GM23338 (cell line): ENCODE data around the gene HAP1. TPM values are rescaled to one million over a fixed set of nuclear protein-coding genes. Genes with fewer than 3 reads are reported as not detected.

Source experiments
- ATAC-seq: fragments of 200-7000 bp; cut with Tn5 transposase; 3 replicates; pipeline ENCODE4 v1.9.1; 2020
- DNase-seq: peaks from one replicate; pipeline ENCODE4 v3.0.0-alpha.2; 2015; ENCODE audit warnings: low spot score
- H2AFZ ChIP-seq: fragments of 200-600 bp; sonication (generic); 2 replicates; pipeline ENCODE4 v1.8.0; 2016; ENCODE audit warnings: antibody characterized with exemption, mild to moderate bottlenecking, moderate library complexity
- H3F3A ChIP-seq: fragments of 200-600 bp; sonication (generic); replicated peaks from 2 replicates; pipeline ENCODE4 v1.8.0; 2017; ENCODE audit warnings: antibody characterized with exemption, mixed run types, low read depth
- H3K27ac ChIP-seq: fragments of 200-600 bp; sonication (generic); 2 replicates; pipeline ENCODE4 v1.6.1; 2016; ENCODE audit warnings: low read depth
- H3K27me3 ChIP-seq: fragments of 200-600 bp; sonication (generic); 2 replicates; pipeline ENCODE4 v1.8.0; 2016; ENCODE audit warnings: mild to moderate bottlenecking, mixed run types, moderate library complexity; ENCODE audit not compliant: insufficient read depth
- H3K36me3 ChIP-seq: fragments of 200-600 bp; sonication (generic); 2 replicates; pipeline ENCODE4 v1.8.0; 2016; ENCODE audit warnings: mild to moderate bottlenecking; ENCODE audit not compliant: insufficient read depth
- H3K4me1 ChIP-seq: fragments of 200-600 bp; sonication (generic); 2 replicates; pipeline ENCODE4 v1.8.0; 2016; ENCODE audit warnings: mild to moderate bottlenecking, moderate library complexity; ENCODE audit not compliant: insufficient read depth
- H3K4me2 ChIP-seq: fragments of 200-600 bp; sonication (generic); 2 replicates; pipeline ENCODE4 v1.7.1; 2017; ENCODE audit warnings: mixed run types
- H3K4me3 ChIP-seq: fragments of 200-600 bp; sonication (generic); 2 replicates; pipeline ENCODE4 v1.6.1; 2016; ENCODE audit warnings: mixed run types
- H3K79me2 ChIP-seq: fragments of 200-600 bp; sonication (generic); replicated peaks from 2 replicates; pipeline ENCODE4 v1.8.0; 2017; ENCODE audit warnings: mild to moderate bottlenecking; ENCODE audit not compliant: insufficient read depth
- H3K9me2 ChIP-seq: fragments of 200-600 bp; sonication (generic); 2 replicates; pipeline ENCODE4 v1.8.0; 2017; ENCODE audit not compliant: insufficient read depth
- H4K20me1 ChIP-seq: fragments of 200-600 bp; sonication (generic); replicated peaks from 2 replicates; pipeline ENCODE4 v1.8.0; 2017; ENCODE audit warnings: mild to moderate bottlenecking; ENCODE audit not compliant: insufficient read depth
- H3K27ac Mint-ChIP-seq: 2 replicates; pipeline ENCODE4 v1.8.0; 2020; ENCODE audit warnings: inconsistent platforms, mild to moderate bottlenecking, moderate library complexity, mixed read lengths
- H3K27me3 Mint-ChIP-seq: 3 replicates; pipeline ENCODE4 v1.8.0; 2022; ENCODE audit warnings: low read depth, mild to moderate bottlenecking, moderate library complexity, mixed read lengths, inconsistent platforms; ENCODE audit not compliant: insufficient read depth, poor library complexity
- H3K36me3 Mint-ChIP-seq: 3 replicates; pipeline ENCODE4 v1.8.0; 2021; ENCODE audit warnings: low read depth, mild to moderate bottlenecking, inconsistent platforms, moderate library complexity, mixed read lengths
- H3K4me1 Mint-ChIP-seq: 3 replicates; pipeline ENCODE4 v1.8.0; 2020; ENCODE audit warnings: mild to moderate bottlenecking, inconsistent platforms, mixed read lengths
- H3K4me3 Mint-ChIP-seq: 3 replicates; pipeline ENCODE4 v1.8.0; 2021; ENCODE audit warnings: moderate library complexity, mild to moderate bottlenecking, inconsistent platforms, mixed read lengths
- H3K9me3 Mint-ChIP-seq: 3 replicates; pipeline ENCODE4 v1.8.0; 2020; ENCODE audit warnings: moderate library complexity, mild to moderate bottlenecking, inconsistent platforms, mixed read lengths
- CREB1 ChIP-seq: fragments of 250-450 bp; sonication (Bioruptor Pico); IDR thresholded peaks from 2 replicates; pipeline ENCODE4 v1.5.0; 2020; ENCODE audit warnings: low read depth, mild to moderate bottlenecking, moderate library complexity
- CTCF ChIP-seq, 2 experiments: fragments of 200-600 bp in 1 of 2; sonication (generic) in 1 of 2; conservative IDR thresholded peaks; 2 replicates each; pipeline versions ENCODE4 v1.5.1 to v1.6.1; 2016 to 2017; ENCODE audit warnings: antibody characterized with exemption in 2 of 2, low read depth in 2 of 2, mild to moderate bottlenecking in 2 of 2, moderate library complexity in 1 of 2
- ETS1 ChIP-seq: IDR thresholded peaks from 2 replicates; pipeline ENCODE4 v1.6.1; 2016; ENCODE audit warnings: antibody characterized with exemption
- EZH2 ChIP-seq: fragments of 200-600 bp; sonication (generic); IDR thresholded peaks from one replicate; pipeline ENCODE4 v1.8.0; 2017; ENCODE audit warnings: antibody characterized with exemption, mild to moderate bottlenecking, low read depth; ENCODE audit not compliant: unreplicated experiment
- EZH2phosphoT487 ChIP-seq: fragments of 200-600 bp; sonication (generic); IDR thresholded peaks from one replicate; pipeline ENCODE4 v1.8.1; 2018; ENCODE audit warnings: antibody characterized with exemption; ENCODE audit not compliant: unreplicated experiment
- JUNB ChIP-seq: IDR thresholded peaks from one replicate; pipeline ENCODE4 v1.6.1; 2016; ENCODE audit warnings: antibody characterized with exemption; ENCODE audit not compliant: unreplicated experiment
- NANOG ChIP-seq: IDR thresholded peaks from 2 replicates; pipeline ENCODE4 v1.6.1; 2016; ENCODE audit warnings: antibody characterized with exemption, borderline replicate concordance
- POLR2AphosphoS5 ChIP-seq: IDR thresholded peaks from 2 replicates; pipeline ENCODE4 v1.6.1; 2016; ENCODE audit warnings: antibody characterized with exemption, low read depth
- REST ChIP-seq: IDR thresholded peaks from one replicate; pipeline ENCODE4 v1.6.1; 2018; ENCODE audit warnings: antibody characterized with exemption; ENCODE audit not compliant: unreplicated experiment
- STAT1 ChIP-seq: IDR thresholded peaks from one replicate; pipeline ENCODE4 v1.6.1; 2016; ENCODE audit warnings: antibody characterized with exemption; ENCODE audit not compliant: unreplicated experiment
- ZNF114 ChIP-seq: fragments of 250-450 bp; sonication (Bioruptor Pico); IDR thresholded peaks from 2 replicates; pipeline ENCODE4 v1.5.0; 2020; ENCODE audit warnings: mild to moderate bottlenecking, moderate library complexity
- ZNF331 ChIP-seq: fragments of 250-450 bp; sonication (Bioruptor Pico); IDR thresholded peaks from 2 replicates; pipeline ENCODE4 v1.5.0; 2020; ENCODE audit warnings: low read depth, mild to moderate bottlenecking, moderate library complexity
- ZNF462 ChIP-seq: fragments of 250-450 bp; sonication (Bioruptor Pico); IDR thresholded peaks from 2 replicates; pipeline ENCODE4 v1.5.0; 2020; ENCODE audit warnings: mild to moderate bottlenecking, moderate library complexity
- polyA plus RNA-seq: library from polyadenylated mRNA; unstranded; fragments of >200 nt; fragmentation: Nextera tagmentation; extraction: Ambion mirVana; gene quantifications from 2 replicates; pipeline ENCODE4 v1.2.1, GENCODE V29; 2016
- total RNA-seq: library from RNA; depleted of rRNA; stranded (reverse); fragments of >200 nt; shearing (Covaris generic); gene quantifications from 2 replicates; pipeline ENCODE4 v1.2.3, GENCODE V29; 2014

Gene HAP1
- total and polyA plus RNA-seq, 2 experiments from 2014 or later: 1.6 to 2.2 TPM

- Histone ChIP-seq H3K79me2 (no peaks in the 10 kb centered on the region), H3K4me3 (no peak overlapping the region), H3K4me1 (peaks cover 17% of the 10 kb centered on the region), H3K9me2 (no peaks in the 10 kb centered on the region), H2AFZ (peak overlapping the region; percentile 99; the same call in 1 of the 2 replicates), H3F3A (no peaks in the 10 kb centered on the region; the same call in 1 of the 2 replicates), H4K20me1 (no peaks in the 10 kb centered on the region), H3K27ac (no peak overlapping the region), H3K27me3 (peaks cover 41% of the 10 kb centered on the region), H3K4me2 (peak overlapping the region; percentile 59; the same call in 1 of the 2 replicates), H3K36me3 (no peaks in the 10 kb centered on the region)
- Mint-ChIP-seq H3K27me3 (peaks cover 43% of the 10 kb centered on the region), H3K9me3 (no peaks in the 10 kb centered on the region), H3K4me3 (no peak overlapping the region), H3K27ac (no peak overlapping the region), H3K4me1 (peaks cover 18% of the 10 kb centered on the region), H3K36me3 (peaks cover 2% of the 10 kb centered on the region; the same call in 1 of the 3 replicates)
- no peak for TF ChIP-seq REST
- no peak for TF ChIP-seq ETS1
- TF ChIP-seq ZNF114 (CRISPR knock-in tag): no peak
- TF ChIP-seq EZH2: no peak
- no peak for TF ChIP-seq ZNF462 (CRISPR knock-in tag)
- TF ChIP-seq STAT1: no peak
- TF ChIP-seq JUNB: no peak
- TF ChIP-seq ZNF331 (CRISPR knock-in tag): no peak
- no peak for TF ChIP-seq NANOG
- no peak for TF ChIP-seq EZH2phosphoT487
- TF ChIP-seq POLR2AphosphoS5: no peak
- TF ChIP-seq CREB1: no peak
- no peak for TF ChIP-seq CTCF (conservative IDR thresholded peaks at IDR 0.05; ENCODE audit: low read depth in 2 of 2)
- DNase-seq (no peak), ATAC-seq (no peak)
These were observed 4.3 kb upstream of the HAP1 start for GRCh38 chr17:41738801-41739112.
